HEK293 (cell line): ENCODE results near the gene LOXL4.

Experiments used
- CTCF ChIP-seq: fragments of 450-650 bp; formaldehyde crosslinking; IDR thresholded peaks from 2 replicates; pipeline ENCODE4 v1.5.1; 2016; ENCODE audit warnings: missing biosample characterization, missing genetic modification characterization
- FEZF1 ChIP-seq: fragments of 450-650 bp; formaldehyde crosslinking; IDR thresholded peaks from 2 replicates; pipeline ENCODE4 v1.5.1; 2016; ENCODE audit warnings: missing biosample characterization, missing genetic modification characterization
- KLF7 ChIP-seq: fragments of 450-650 bp; formaldehyde crosslinking; IDR thresholded peaks from 2 replicates; pipeline ENCODE4 v1.5.1; 2016; ENCODE audit warnings: missing biosample characterization, missing genetic modification characterization, borderline replicate concordance
- MEIS1 ChIP-seq: sonication (generic); formaldehyde crosslinking; IDR thresholded peaks from 2 replicates; pipeline ENCODE4 v1.8.1; 2022; ENCODE audit warnings: missing genetic modification reagents, mild to moderate bottlenecking, borderline replicate concordance
- OVOL3 ChIP-seq: fragments of 450-650 bp; formaldehyde crosslinking; IDR thresholded peaks from 2 replicates; pipeline ENCODE4 v1.5.1; 2016; ENCODE audit warnings: missing biosample characterization, missing genetic modification characterization
- PRDM4 ChIP-seq: fragments of 450-650 bp; formaldehyde crosslinking; IDR thresholded peaks from 2 replicates; pipeline ENCODE4 v1.5.1; 2017; ENCODE audit warnings: missing biosample characterization, missing genetic modification characterization
- REPIN1 ChIP-seq: fragments of 450-650 bp; formaldehyde crosslinking; IDR thresholded peaks from 2 replicates; pipeline ENCODE4 v1.5.1; 2017; ENCODE audit warnings: missing biosample characterization, missing genetic modification characterization, low read depth
- SCRT2 ChIP-seq: fragments of 450-650 bp; formaldehyde crosslinking; IDR thresholded peaks from 2 replicates; pipeline ENCODE4 v1.5.1; 2016; ENCODE audit warnings: missing biosample characterization, missing genetic modification characterization
- ZBTB26 ChIP-seq: fragments of 450-650 bp; formaldehyde crosslinking; optimal IDR thresholded peaks from 2 replicates; pipeline ENCODE3; 2016; ENCODE audit warnings: missing biosample characterization, mild to moderate bottlenecking, missing genetic modification characterization
- ZEB2 ChIP-seq: fragments of 450-650 bp; formaldehyde crosslinking; IDR thresholded peaks from 2 replicates; pipeline ENCODE4 v1.5.1; 2016; ENCODE audit warnings: missing biosample characterization, missing genetic modification characterization
- ZNF148 ChIP-seq: fragments of 450-650 bp; formaldehyde crosslinking; IDR thresholded peaks from 2 replicates; pipeline ENCODE4 v1.5.0; 2017; ENCODE audit warnings: missing biosample characterization, missing genetic modification characterization, borderline replicate concordance
- ZNF174 ChIP-seq: fragments of 450-650 bp; formaldehyde crosslinking; IDR thresholded peaks from 2 replicates; pipeline ENCODE4 v1.5.0; 2017; ENCODE audit warnings: missing biosample characterization, mild to moderate bottlenecking, missing genetic modification characterization
- ZNF292 ChIP-seq: fragments of 450-650 bp; formaldehyde crosslinking; IDR thresholded peaks from 2 replicates; pipeline ENCODE4 v1.5.1; 2016; ENCODE audit warnings: low read depth, missing biosample characterization, missing genetic modification characterization, borderline replicate concordance
- ZNF311 ChIP-seq: fragments of 450-650 bp; formaldehyde crosslinking; IDR thresholded peaks from 2 replicates; pipeline ENCODE4 v1.5.1; 2017; ENCODE audit warnings: missing biosample characterization, missing genetic modification characterization, borderline replicate concordance
- ZNF394 ChIP-seq: fragments of 450-650 bp; formaldehyde crosslinking; IDR thresholded peaks from 2 replicates; pipeline ENCODE4 v1.5.1; 2016; ENCODE audit warnings: missing biosample characterization, missing genetic modification characterization, mild to moderate bottlenecking, moderate library complexity, borderline replicate concordance
- ZNF398 ChIP-seq: fragments of 450-650 bp; formaldehyde crosslinking; IDR thresholded peaks from 2 replicates; pipeline ENCODE4 v1.5.1; 2017; ENCODE audit warnings: missing biosample characterization, missing genetic modification characterization
- ZNF423 ChIP-seq: fragments of 450-650 bp; formaldehyde crosslinking; IDR thresholded peaks from 2 replicates; pipeline ENCODE4 v1.5.1; 2016; ENCODE audit warnings: missing biosample characterization, missing genetic modification characterization
- ZNF449 ChIP-seq: fragments of 450-650 bp; formaldehyde crosslinking; IDR thresholded peaks from 2 replicates; pipeline ENCODE4 v1.5.1; 2017; ENCODE audit warnings: missing biosample characterization, mild to moderate bottlenecking, missing genetic modification characterization, moderate library complexity
- ZNF513 ChIP-seq: fragments of 450-650 bp; IDR thresholded peaks from 2 replicates; pipeline ENCODE4 v1.5.1; 2018; ENCODE audit warnings: missing biosample characterization, missing genetic modification characterization
- ZNF514 ChIP-seq: fragments of 450-650 bp; formaldehyde crosslinking; IDR thresholded peaks from 2 replicates; pipeline ENCODE4 v1.5.1; 2016; ENCODE audit warnings: missing biosample characterization, missing genetic modification characterization
- ZNF544 ChIP-seq: fragments of 450-650 bp; formaldehyde crosslinking; IDR thresholded peaks from 2 replicates; pipeline ENCODE4 v1.5.0; 2017; ENCODE audit warnings: missing biosample characterization, missing genetic modification characterization
- ZNF560 ChIP-seq: fragments of 450-650 bp; formaldehyde crosslinking; IDR thresholded peaks from 2 replicates; pipeline ENCODE4 v1.5.1; 2017; ENCODE audit warnings: missing biosample characterization, missing genetic modification characterization, borderline replicate concordance
- ZNF610 ChIP-seq: fragments of 450-650 bp; formaldehyde crosslinking; IDR thresholded peaks from 2 replicates; pipeline ENCODE4 v1.5.1; 2016; ENCODE audit warnings: missing biosample characterization, missing genetic modification characterization, borderline replicate concordance
- ZNF626 ChIP-seq: fragments of 450-650 bp; sonication (Bioruptor Pico); formaldehyde crosslinking; IDR thresholded peaks from 2 replicates; pipeline ENCODE4 v1.5.1; 2018; ENCODE audit warnings: missing biosample characterization, missing genetic modification characterization, inconsistent platforms
- ZXDB ChIP-seq: fragments of 450-650 bp; formaldehyde crosslinking; IDR thresholded peaks from 2 replicates; pipeline ENCODE4 v1.5.1; 2016; ENCODE audit warnings: missing biosample characterization, missing genetic modification characterization

Gene LOXL4

GRCh38 chr10:98258683-98259454 lies 9.1 kb downstream of the LOXL4 start (continued):
- TF ChIP-seq ZNF513 (tag by site-specific recombination) (no peak), ZNF610 (tag by site-specific recombination) (no peak), ZNF626 (tag by site-specific recombination) (no peak), CTCF (tag by site-specific recombination) (no peak), ZNF449 (tag by site-specific recombination) (no peak), ZNF514 (tag by site-specific recombination) (no peak), ZNF292 (tag by site-specific recombination) (no peak), OVOL3 (tag by site-specific recombination) (no peak), PRDM4 (no peak), ZNF148 (no peak), SCRT2 (tag by site-specific recombination) (0 out of 2 replicates have a peak, but pooled peaks have one; percentile 10), ZNF560 (tag by site-specific recombination) (no peak), MEIS1 (CRISPR knock-in tag) (no peak), ZNF311 (tag by site-specific recombination) (no peak), ZNF544 (tag by site-specific recombination) (no peak), ZNF423 (no peak), ZXDB (tag by site-specific recombination) (no peak), REPIN1 (tag by site-specific recombination) (no peak), KLF7 (tag by site-specific recombination) (no peak), ZNF394 (tag by site-specific recombination) (0 out of 2 replicates have a peak, but pooled peaks have one; percentile 39), ZNF174 (tag by site-specific recombination) (no peak), FEZF1 (tag by site-specific recombination) (no peak), ZEB2 (tag by site-specific recombination) (no peak), ZNF398 (tag by site-specific recombination) (peak; percentile 85), ZBTB26 (tag by site-specific recombination) (no peak)
